NCI-H1436 treated with DMSO at 0.1 percent for 48 hours (cell line): ENCODE data around the gene TMEM101.
"Not testable (repeated sequence)": the region's sequence is repeated elsewhere in the genome, so short reads cannot be mapped to it uniquely, and the experiment has no call there.

Experiments
- DNase-seq: peaks from one replicate; lab custom pipeline; 2025; lab: John Stamatoyannopoulos, UW

TMEM101 gene

DNA sequence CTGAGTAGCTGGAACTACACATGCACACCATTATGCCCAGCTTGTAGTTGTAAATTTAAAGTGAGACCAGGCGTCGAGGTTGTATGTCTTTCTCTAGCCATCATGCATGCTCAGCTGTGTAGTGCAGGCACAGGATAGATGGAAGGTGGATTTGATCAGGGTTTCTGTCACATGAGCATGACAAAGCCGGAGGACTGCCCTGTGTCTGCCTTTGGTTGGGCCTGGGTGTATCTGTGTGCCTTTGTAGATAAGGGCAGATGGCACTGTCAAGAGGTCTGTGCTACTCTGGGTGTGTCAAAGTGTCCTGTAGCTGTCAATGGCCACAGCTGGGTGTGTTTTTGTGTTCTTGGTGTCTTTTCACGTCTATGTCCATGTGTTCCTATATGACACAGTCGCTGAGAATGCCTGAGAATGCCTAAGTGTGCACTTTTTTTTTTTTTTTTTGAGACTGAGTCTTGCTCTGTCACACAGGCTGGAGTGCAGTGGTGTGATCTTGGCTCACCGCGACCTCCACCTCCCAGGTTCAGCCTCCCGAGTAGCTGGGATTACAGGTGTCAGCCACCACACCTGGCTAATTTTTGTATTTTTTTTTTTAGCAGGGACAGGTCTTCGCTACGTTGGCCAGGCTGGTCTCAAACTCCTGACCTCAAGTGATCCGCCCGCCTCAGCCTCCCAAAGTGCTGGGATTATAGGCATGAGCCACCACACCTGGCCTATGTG lies 14.5 kb downstream of the TMEM101 start:
- no peak for DNase-seq

DNA sequence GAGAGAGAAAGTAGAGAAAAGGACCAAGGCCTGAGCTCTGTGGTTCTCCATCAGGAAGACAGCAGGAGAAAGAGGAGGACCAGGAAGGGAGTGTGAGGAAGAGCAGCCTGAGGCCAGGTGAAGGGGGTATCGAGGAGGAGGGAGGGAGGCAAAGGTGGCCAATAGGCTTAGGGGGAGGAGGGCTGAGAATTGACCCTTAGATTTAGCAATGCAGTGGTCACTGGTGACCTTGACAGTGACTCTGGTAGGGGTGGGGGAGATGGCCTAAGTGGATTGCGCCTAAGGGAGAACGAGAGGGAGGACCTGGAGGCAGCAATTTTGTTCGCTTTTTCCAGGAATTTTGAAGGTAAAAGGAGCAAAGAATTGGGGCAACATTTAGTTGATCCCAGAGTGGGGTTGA lies 15.7 kb downstream of the TMEM101 start:
- no peak for DNase-seq

DNA sequence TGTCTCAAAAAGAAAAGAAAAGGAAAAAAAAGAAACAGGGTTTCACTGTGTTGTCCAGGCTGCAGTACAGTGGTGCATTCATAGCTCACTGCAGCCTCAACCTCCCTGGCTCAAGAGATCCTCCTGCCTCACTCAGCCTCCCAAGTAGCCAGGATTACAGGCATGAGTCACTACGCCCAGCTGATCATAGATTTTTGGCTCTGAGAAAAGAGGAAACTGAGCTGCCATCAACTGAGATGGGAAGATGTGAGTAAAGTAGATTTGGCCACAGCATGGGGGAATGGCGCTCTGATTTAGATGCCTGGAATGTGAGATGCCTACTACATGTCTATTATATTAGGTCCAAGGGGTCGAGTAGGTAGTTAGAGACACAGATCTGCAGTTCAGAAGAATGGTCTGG lies 16.2 kb downstream of the TMEM101 start:
- DNase-seq, result no peak

DNA sequence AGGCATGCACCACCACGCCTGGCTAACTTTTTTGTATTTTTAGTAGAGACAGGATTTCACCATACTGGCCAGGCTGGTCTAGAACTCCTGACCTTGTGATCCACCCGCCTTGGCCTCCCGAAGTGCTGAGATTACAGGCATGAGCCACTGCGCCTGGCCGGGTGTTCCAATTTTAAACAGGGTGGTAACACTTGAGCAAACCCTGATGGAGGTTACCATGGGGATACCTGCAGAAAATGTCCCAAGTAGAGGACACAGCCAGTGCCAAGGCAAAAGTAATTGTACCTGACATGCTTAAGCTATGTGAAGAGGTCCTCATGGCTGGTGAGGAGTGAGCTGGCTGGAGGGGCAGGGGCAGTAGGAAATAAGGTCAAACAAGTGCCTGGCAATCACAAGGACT lies 17.6 kb downstream of the TMEM101 start:
- not testable (repeated sequence) for DNase-seq

DNA sequence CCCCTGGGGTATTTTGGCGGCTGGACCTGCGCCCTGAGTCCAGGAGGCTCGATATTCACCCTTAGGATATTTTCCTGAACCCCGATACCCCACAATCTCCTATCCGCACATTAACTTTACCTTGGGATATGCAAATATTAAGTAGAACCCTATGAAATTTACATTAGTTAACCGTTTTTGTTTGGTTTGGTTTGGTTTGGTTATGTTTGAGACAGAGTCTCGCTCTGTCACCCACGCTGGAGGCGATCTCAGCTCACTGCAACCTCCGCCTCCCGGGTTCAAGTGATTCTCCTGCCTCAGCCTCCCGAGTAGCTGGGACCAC lies 19.7 kb downstream of the TMEM101 start:
- DNase-seq, result no peak

DNA sequence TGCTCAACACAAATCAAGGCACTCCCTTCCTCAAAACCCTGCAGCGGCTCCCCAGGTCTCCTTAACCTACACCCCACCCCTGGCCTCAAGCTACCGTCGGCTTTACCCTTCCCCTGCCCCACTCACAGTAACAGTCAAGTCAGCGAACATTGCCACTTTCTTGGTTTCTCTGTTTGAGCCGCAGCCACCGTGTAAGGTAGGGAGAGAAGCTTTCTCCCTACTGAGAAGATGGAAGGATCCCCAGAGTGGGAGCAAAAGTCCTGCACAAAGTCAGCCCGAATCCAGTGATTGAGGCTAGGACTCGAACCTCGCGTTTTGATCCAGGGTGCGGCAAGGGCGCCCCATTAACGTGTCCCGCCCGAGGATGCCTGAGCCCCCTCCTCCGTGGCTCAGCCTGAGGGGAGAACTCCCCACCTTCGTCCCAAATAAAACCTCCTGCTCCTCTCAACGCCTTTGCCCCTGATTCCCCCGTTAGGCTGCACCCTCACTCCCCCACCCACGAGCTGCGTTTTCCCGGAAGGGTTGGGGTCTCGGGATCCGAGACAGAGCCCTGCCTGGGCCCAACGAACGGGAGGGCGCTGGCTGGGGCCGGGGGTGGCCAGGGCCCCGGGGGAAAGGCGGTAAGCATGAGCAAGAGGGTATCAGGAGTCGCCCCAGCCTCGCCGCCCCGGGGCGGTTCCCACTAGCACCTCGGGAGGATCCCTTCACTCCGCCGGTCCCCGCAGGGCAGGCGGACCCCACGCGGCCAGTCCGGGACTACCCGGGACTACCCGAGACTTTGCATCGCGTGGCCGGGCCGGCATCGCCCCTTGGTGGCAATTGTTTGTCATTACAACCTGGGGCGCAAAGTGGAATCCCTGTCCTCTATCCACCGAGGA lies 20.3 kb downstream of the TMEM101 start:
- DNase-seq, result no peak

DNA sequence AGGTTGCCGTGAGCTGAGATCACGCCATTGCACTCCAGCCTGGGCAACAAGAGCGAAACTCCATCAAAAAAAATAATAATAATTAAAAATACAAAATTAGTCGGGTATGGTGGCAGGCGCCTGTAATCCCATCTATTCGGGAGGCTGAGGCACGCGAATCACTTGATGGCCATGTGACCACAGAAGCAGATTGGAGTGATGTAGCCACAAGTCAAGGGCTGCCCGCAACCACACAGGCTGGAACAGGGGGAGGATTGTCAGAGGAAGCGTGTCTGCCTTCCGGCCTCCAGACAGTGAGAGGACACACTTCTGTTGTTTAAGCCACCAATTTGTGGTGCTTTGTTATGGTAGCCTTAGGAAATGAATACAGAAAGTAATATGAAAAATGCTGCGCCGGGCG lies 22.1 kb downstream of the TMEM101 start:
- no peak for DNase-seq

DNA sequence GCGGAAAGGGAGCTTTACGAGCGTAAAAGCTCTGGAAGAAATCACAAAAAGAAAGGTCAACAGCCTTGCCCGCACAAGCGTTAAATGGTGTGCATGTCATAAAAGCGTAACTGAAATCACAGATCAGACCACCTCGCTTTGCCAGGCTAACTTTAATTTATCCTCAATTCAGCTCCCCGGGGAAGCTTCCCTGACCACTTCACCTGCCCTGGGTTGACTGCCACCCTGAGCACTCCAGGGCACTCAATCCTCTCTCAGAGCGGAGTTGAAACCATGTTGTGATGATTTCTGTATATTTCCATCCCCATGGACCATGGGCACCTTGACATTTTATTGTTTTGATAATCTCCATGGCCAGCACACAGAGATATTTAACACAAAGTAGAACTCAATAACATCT lies 26.5 kb downstream of the TMEM101 start:
- DNase-seq, result no peak

DNA sequence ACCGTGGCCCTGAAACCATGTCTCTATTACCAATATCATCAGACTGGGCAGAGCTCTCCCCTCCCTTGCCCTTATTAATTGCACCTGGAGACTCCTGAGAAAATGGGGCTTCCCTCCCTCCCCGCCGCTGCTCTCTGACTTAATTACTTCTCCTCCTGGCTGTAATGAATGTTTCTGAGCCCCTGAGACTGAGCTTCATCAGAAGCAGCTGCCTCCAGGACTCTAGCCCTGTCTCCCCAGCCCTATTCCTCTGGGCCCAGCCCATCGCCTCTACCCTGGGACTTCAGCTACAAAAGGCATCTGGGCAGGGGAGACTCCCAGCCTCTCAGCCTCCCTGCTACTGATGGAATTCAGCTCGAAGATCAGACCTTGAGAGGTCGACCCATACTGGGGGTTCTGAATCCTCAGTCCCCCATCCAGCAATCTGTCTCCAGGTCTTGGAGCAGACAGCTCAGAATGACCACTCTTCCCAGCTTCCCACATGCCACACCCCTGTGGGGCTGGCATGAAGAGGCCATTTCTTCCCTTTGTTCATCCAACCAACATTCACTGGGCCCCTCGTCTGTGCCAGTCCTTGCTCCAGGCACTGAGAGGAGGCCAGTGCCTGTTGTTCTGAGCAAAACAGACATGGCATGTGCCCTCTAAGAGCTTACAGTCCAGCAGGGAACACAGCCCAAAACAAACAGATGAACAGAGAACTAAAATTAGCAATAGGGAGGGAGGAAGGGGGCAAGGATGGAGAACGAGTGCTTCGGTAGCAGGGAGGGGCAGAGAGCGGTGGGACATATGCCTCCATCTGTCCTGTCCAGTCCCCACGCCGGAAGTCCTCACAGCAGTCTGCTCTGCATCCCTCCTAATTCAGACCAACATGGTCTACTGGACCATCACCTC lies 27.4 kb downstream of the TMEM101 start:
- no peak for DNase-seq

DNA sequence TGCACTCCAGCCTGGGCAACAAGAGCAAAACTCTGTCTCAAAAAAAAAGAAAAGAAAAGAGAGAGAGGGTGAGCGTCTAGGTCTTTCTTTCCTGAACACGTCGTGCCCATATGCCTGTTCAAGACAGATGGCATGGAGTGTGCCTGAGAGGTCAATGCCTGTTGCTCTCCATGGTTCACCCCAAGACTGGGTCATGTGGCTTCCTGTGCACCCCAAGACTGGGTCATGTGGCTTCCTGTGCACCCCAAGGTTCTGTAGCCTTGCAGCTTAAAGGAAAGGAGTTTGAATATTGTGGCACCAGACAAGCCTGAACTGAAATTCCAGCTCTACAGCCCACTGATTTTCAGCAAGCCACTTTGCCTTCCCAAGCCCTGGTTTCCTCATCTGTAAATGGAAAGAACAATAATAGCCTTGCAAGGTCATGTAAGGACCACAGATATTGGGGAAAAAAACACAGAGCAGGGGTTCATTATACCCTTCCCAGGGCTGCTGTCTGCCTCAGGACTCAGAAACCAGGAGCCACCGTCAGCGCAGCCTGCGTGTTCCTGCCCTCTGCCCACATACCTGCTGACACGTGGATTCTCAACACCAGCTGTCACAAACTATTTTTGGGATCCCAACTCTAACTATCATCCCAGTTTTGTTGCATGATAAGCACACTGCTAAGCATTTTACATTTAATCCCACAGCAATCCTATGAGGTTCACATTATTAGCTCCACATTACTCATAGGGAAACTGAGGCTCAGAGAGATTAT lies 28.4 kb downstream of the TMEM101 start:
- DNase-seq, result no peak

DNA sequence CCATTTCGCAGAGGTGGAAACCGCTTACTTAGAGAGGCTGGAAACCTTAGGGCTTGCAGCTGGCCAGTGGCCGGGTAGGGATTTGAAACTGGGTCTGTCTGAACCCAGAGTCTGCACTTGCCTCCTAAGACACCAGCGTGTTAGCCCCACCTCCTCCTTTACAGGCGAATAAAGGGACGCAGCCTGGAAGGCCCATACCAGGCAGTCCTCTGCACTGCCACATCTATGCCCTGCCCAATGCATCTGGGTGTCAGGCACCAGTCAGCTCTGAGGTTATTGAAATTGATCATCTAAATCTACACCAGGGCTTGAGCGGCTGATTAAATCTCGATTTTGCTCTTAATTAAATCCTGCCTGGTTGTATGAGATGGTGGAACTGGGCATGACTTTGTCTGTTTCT lies 30.2 kb downstream of the TMEM101 start:
- no peak for DNase-seq

DNA sequence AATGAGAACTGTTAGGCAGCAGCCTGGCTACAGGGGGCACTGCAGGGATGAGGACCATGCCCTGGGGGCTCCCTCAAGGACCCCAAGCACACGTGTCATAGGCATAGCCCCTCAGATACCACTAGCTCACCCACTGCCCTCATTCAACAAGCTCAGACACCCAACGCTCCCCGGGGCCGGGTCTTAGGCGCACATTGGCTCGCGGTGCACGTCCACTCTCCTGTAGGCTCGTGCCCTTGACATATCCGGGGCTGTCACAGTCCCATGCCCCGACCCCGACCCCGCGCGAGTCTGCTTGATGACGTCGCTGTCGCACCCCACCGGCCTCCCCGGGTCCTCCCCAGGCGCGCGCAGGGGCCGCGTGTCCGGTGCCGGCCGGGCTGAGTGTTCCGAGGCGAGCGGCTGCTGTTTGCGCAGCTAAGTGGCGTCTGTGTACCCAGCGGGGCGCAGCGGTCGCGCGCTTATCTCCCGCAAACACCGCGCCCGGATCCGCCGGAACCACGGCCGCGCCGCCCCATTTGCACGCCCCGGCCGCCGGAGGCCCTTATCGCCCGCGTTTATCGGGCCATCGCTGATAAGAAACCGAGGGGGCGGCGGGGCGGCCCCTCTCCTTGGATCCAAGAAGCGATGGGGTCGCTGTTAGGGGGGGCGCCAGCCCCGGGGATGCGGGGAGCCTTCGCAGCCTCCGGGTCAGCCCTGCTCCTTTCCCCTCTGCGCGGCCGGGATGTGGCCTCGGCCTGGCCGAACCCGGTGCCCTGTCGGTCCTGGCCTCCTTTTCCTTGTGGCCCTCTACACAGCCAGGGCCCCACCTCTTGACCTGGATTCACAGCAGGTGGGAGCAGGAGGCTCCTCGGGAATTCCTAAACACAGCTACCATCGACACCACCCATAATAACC lies 31.0 kb downstream of the TMEM101 start:
- no peak for DNase-seq

DNA sequence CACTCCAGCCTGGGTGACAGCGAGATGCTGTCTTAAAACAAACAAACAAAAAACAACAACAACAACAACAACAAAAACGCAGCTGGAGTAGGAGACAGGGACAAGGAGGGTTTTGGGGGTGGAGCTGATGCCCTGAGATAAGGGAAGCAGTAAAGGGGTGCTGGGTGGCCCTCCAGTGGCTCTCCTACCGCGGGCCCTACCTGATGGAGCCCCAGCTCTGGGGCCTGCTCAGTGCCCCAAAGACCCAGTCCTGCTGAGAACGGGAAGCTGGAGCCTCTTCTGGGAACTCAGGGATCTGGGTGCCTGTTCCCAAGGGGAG lies 31.6 kb downstream of the TMEM101 start:
- DNase-seq, result no peak

DNA sequence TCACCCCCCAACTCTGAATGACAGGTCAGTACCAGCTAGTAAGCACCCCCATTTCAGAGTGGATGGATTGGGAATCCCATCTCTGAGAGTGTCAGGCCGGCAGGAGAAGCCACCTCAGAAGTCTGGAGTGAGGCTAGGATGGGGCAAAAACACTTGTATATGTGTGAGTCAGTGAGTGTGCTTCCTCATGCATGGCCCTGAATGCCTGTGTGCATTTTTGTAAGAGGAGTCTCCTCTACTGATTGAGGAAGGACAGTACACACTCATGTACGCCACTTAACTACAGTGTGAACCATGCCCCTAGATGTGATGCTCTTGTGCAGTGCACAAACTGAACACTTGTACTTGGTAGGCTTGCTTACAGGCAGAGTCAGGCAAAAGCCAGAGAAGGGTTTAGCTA lies 32.6 kb downstream of the TMEM101 start:
- no peak for DNase-seq

DNA sequence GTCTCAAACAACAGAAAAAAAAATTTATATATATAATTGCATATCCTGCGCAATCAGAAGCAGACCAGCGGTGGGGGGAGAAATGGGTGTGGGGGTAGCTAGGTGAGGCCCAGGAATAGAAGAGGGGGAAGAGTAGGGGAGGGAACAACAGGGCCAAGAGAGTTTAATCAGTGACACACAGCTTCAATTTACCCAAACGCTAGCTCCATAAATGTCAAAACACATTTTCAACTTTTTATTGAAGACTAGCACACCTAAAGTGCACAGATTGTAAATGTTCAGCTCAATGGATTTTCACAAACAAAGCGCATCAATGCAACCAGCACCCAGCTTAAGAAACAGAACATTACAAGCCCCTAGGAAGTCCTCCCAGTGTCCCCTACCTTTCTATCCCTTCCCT lies 35.1 kb downstream of the TMEM101 start:
- DNase-seq, result no peak

DNA sequence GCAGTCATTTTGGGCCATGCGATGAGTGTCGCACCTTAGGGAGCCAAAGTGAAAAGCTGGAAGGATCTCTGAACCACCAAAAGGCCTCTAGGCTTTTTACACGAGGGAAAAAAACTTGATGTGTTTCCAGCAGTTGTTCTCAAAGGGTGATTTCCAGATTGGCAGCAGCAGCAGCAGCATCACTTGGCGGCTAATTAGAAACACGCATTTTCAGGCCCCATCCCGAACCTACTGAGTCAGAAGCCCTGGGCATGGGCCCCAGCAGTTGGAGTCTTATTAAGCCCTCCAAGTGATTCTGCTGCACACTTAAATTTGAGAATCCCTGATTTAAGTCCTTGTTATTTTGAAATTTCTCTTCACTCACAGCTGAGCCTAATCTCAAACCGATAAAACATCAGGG lies 35.8 kb downstream of the TMEM101 start:
- no peak for DNase-seq

DNA sequence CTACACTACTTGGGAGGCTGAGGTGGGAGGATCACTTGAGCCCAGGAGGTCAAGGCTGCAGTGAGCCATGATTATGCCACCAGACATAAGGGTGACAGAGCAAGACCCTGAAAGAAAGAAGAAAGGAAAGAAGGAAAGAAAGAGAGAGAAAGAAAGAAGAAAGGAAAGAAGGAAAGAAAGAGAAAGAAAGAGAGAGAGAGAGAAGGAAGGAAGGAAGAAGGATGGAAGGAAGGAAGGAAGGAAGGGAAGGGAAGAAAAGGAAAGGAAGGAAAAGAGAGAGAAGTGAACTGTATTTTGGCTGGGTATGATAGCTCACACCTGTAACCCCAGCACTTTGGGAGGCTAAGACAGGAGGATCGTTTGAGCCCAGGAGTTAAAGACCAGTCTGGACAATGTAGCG lies 36.7 kb downstream of the TMEM101 start:
- no peak for DNase-seq

DNA sequence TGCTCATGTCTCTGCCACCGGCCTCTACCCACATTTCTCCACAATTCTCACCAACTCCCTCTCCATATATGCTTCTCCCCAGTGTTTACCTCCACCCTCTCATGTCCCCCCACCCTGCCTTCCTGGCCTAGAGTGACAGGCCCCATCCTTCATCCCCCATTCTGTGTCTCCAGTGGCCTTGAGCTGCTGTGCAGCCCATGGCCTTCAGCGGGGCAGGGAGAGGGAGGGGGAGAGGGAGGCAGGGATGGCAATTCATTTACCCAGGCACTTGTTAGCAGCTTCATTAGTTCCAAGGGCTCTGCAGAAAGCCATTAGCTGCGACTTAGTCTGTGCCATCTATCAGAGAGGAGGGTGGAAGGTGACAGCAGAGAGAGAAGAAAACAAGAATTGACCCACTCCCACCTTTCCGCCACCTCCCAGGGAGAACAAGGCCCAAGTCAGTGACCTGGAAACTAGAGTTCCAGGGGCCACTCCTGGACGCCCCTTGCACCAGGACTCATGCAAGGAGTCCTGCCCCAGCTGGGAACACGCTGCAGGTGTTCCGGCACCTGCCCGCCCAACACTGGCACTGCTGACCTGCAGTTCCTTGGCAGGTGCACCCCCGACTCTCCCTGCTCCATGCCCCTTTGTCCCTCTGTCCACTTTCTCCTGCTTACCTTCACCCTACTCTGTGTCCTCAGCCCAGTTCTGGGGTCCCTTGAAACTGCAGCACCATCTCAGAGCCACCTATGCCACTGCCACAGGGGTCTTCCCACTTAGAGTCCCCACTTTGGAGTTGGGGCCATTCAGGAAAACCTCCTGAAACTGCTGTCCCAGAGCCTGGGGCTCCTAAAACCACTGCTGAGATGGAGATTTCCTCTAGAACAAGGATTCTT lies 37.6 kb downstream of the TMEM101 start:
- no peak for DNase-seq

DNA sequence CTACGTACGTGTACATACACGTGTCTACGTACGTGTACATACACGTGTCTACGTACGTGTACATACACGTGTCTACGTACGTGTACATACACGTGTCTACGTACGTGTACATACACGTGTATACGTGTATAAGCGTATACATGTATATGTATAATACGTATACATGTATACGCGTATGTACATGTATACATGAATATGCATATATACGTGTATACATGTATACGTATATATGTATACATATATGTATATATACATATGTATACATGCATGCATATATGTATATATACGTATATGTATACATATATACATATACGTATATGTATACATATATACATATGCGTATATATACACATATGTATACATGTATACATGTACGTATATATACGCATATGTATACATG lies 38.9 kb downstream of the TMEM101 start:
- no peak for DNase-seq
